HepG2 (cell line): ENCODE data around the gene ARFGEF3. TPM values are rescaled to one million over a fixed set of nuclear protein-coding genes. Genes with fewer than 3 reads are reported as not detected.

Source experiments
- ARHGAP35 ChIP-seq: sonication (generic); formaldehyde crosslinking; IDR thresholded peaks from 2 replicates; pipeline ENCODE4 v1.9.0; 2022; ENCODE audit warnings: mild to moderate bottlenecking, inconsistent platforms, moderate library complexity, missing genetic modification reagents, borderline replicate concordance
- CEBPG ChIP-seq: IDR thresholded peaks from 2 replicates; pipeline ENCODE4 v1.6.1; 2016
- EED ChIP-seq: sonication (generic); formaldehyde crosslinking; IDR thresholded peaks from 2 replicates; pipeline ENCODE4 v1.5.0; 2020; ENCODE audit warnings: mild to moderate bottlenecking, missing genetic modification reagents
- PRMT3 ChIP-seq: sonication (generic); formaldehyde crosslinking; IDR thresholded peaks from 2 replicates; pipeline ENCODE4 v1.8.1; 2022; ENCODE audit warnings: low read depth, mild to moderate bottlenecking, moderate library complexity, missing genetic modification reagents, borderline replicate concordance
- RXRB ChIP-seq: IDR thresholded peaks from 2 replicates; pipeline ENCODE4 v1.6.1; 2016; ENCODE audit warnings: borderline replicate concordance, missing genetic modification reagents, missing compliant biosample characterization
- SP1 ChIP-seq, 2 experiments: fragments of 450-650 bp in 1 of 2; sonication (generic) in 1 of 2; formaldehyde crosslinking in 1 of 2; IDR thresholded peaks; 2 replicates each; pipeline versions ENCODE4 v1.4.0 to v1.6.1; 2016 to 2020; ENCODE audit warnings: missing genetic modification reagents in 1 of 2
- ZNF33A ChIP-seq: sonication (generic); formaldehyde crosslinking; IDR thresholded peaks from 2 replicates; pipeline ENCODE4 v1.5.1; 2020; ENCODE audit warnings: missing genetic modification reagents, mild to moderate bottlenecking, moderate library complexity, borderline replicate concordance
- ZNF75D ChIP-seq: sonication (generic); formaldehyde crosslinking; IDR thresholded peaks from 2 replicates; pipeline ENCODE4 v1.8.1; 2023; ENCODE audit warnings: missing genetic modification reagents, mild to moderate bottlenecking, borderline replicate concordance
- polyA plus RNA-seq, 8 experiments: library from polyadenylated mRNA; depleted of rRNA in 3 of 8; stranded (reverse) in 7 of 8; unstranded in 1 of 8; fragments of >200 nt; fragmentation: Illumina TruSeq in 4 of 8; extraction: Trizol in 4 of 8; gene quantifications; 2 replicates each; pipeline versions ENCODE4 v1.2.1 to v1.2.3, GENCODE V29; 2011 to 2016; ENCODE audit warnings: low read depth in 4 of 8, missing spikeins in 1 of 8, mixed read lengths in 1 of 8; ENCODE audit not compliant: insufficient read depth in 1 of 8
- total RNA-seq, 5 experiments: library from RNA; depleted of rRNA; stranded (reverse); fragments of >200 nt; fragmentation: Illumina TruSeq; extraction: Trizol; gene quantifications; 2 replicates each; pipeline ENCODE4 v1.2.3, GENCODE V29; 2016; ENCODE audit warnings: low read depth in 1 of 5
- TF ChIP-seq, protein P1 (sequence below): sonication (generic); formaldehyde crosslinking; IDR thresholded peaks from 2 replicates; pipeline ENCODE4 v1.5.1; 2020; ENCODE audit warnings: mild to moderate bottlenecking, missing genetic modification reagents, borderline replicate concordance
- TF ChIP-seq, protein P2 (sequence below): sonication (generic); formaldehyde crosslinking; IDR thresholded peaks from 2 replicates; pipeline ENCODE4 v1.5.0; 2020; ENCODE audit warnings: mild to moderate bottlenecking, missing genetic modification reagents
- TF ChIP-seq, protein P3 (sequence below): sonication (generic); formaldehyde crosslinking; IDR thresholded peaks from 2 replicates; pipeline ENCODE4 v1.4.0; 2020; ENCODE audit warnings: missing genetic modification reagents
- TF ChIP-seq, protein P4 (sequence below): sonication (generic); formaldehyde crosslinking; IDR thresholded peaks from 2 replicates; pipeline ENCODE4 v1.4.0; 2020; ENCODE audit warnings: missing genetic modification reagents, borderline replicate concordance
- TF ChIP-seq, protein P5 (sequence below), 2 experiments: sonication (generic) in 1 of 2; formaldehyde crosslinking in 1 of 2; IDR thresholded peaks; 2 replicates each; pipeline versions ENCODE4 v1.5.1 to v1.6.1; 2011 to 2020; ENCODE audit warnings: borderline replicate concordance in 1 of 2, low read depth in 1 of 2, low read length in 1 of 2, mild to moderate bottlenecking in 1 of 2, missing genetic modification reagents in 1 of 2, moderate library complexity in 1 of 2

ARFGEF3 gene
- total and polyA plus RNA-seq, 2 of the 13 experiments (the other 11 are each of a cell fraction or from before 2014, with no cell fraction given), result 0.60 to 2.6 TPM

DNA sequence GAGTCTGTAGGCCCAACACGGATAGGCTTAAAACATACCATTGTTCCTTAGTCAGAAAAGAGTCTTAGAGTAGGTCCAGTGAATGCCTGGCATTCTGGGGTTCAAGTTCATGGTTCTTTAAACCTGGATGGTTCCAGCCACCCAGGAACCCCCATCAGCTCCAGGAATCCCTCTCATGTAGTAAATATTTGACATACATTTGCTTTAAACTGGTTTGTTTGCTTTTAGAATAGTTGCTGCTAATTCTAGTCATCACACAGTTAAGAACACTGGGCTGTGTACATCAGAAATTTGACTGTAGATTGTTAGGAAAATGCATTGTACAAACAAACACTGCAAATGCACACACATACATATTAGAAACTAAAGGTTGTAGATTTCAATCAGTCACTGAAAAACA lies 87.1 kb downstream of the ARFGEF3 start (continued):
- TF ChIP-seq, protein P1, sequence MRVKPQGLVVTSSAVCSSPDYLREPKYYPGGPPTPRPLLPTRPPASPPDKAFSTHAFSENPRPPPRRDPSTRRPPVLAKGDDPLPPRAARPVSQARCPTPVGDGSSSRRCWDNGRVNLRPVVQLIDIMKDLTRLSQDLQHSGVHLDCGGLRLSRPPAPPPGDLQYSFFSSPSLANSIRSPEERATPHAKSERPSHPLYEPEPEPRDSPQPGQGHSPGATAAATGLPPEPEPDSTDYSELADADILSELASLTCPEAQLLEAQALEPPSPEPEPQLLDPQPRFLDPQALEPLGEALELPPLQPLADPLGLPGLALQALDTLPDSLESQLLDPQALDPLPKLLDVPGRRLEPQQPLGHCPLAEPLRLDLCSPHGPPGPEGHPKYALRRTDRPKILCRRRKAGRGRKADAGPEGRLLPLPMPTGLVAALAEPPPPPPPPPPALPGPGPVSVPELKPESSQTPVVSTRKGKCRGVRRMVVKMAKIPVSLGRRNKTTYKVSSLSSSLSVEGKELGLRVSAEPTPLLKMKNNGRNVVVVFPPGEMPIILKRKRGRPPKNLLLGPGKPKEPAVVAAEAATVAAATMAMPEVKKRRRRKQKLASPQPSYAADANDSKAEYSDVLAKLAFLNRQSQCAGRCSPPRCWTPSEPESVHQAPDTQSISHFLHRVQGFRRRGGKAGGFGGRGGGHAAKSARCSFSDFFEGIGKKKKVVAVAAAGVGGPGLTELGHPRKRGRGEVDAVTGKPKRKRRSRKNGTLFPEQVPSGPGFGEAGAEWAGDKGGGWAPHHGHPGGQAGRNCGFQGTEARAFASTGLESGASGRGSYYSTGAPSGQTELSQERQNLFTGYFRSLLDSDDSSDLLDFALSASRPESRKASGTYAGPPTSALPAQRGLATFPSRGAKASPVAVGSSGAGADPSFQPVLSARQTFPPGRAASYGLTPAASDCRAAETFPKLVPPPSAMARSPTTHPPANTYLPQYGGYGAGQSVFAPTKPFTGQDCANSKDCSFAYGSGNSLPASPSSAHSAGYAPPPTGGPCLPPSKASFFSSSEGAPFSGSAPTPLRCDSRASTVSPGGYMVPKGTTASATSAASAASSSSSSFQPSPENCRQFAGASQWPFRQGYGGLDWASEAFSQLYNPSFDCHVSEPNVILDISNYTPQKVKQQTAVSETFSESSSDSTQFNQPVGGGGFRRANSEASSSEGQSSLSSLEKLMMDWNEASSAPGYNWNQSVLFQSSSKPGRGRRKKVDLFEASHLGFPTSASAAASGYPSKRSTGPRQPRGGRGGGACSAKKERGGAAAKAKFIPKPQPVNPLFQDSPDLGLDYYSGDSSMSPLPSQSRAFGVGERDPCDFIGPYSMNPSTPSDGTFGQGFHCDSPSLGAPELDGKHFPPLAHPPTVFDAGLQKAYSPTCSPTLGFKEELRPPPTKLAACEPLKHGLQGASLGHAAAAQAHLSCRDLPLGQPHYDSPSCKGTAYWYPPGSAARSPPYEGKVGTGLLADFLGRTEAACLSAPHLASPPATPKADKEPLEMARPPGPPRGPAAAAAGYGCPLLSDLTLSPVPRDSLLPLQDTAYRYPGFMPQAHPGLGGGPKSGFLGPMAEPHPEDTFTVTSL (CRISPR knock-in tag), result peak; percentile 82; the same call in 1 of the 2 replicates
- TF ChIP-seq PRMT3 (CRISPR knock-in tag) (no peak), EED (CRISPR knock-in tag) (no peak), RXRB (peak; percentile 97), ARHGAP35 (CRISPR knock-in tag) (no peak), ZNF75D (CRISPR knock-in tag) (no peak), SP1 (IDR thresholded peaks at IDR 0.05) (no peak), SP1 (CRISPR knock-in tag; IDR thresholded peaks at IDR 0.05) (no peak), CEBPG (CRISPR knock-in tag) (0 out of 2 replicates have a peak, but pooled peaks have one; percentile 22), ZNF33A (CRISPR knock-in tag) (0 out of 2 replicates have a peak, but pooled peaks have one; percentile 42)
- TF ChIP-seq, protein P2, sequence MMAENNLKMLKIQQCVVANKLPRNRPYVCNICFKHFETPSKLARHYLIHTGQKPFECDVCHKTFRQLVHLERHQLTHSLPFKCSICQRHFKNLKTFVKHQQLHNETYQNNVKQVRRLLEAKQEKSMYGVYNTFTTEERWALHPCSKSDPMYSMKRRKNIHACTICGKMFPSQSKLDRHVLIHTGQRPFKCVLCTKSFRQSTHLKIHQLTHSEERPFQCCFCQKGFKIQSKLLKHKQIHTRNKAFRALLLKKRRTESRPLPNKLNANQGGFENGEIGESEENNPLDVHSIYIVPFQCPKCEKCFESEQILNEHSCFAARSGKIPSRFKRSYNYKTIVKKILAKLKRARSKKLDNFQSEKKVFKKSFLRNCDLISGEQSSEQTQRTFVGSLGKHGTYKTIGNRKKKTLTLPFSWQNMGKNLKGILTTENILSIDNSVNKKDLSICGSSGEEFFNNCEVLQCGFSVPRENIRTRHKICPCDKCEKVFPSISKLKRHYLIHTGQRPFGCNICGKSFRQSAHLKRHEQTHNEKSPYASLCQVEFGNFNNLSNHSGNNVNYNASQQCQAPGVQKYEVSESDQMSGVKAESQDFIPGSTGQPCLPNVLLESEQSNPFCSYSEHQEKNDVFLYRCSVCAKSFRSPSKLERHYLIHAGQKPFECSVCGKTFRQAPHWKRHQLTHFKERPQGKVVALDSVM (CRISPR knock-in tag), result no peak
- TF ChIP-seq, protein P3, sequence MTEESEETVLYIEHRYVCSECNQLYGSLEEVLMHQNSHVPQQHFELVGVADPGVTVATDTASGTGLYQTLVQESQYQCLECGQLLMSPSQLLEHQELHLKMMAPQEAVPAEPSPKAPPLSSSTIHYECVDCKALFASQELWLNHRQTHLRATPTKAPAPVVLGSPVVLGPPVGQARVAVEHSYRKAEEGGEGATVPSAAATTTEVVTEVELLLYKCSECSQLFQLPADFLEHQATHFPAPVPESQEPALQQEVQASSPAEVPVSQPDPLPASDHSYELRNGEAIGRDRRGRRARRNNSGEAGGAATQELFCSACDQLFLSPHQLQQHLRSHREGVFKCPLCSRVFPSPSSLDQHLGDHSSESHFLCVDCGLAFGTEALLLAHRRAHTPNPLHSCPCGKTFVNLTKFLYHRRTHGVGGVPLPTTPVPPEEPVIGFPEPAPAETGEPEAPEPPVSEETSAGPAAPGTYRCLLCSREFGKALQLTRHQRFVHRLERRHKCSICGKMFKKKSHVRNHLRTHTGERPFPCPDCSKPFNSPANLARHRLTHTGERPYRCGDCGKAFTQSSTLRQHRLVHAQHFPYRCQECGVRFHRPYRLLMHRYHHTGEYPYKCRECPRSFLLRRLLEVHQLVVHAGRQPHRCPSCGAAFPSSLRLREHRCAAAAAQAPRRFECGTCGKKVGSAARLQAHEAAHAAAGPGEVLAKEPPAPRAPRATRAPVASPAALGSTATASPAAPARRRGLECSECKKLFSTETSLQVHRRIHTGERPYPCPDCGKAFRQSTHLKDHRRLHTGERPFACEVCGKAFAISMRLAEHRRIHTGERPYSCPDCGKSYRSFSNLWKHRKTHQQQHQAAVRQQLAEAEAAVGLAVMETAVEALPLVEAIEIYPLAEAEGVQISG, result 0 out of 2 replicates have a peak, but pooled peaks have one; percentile 24
- TF ChIP-seq, protein P4, sequence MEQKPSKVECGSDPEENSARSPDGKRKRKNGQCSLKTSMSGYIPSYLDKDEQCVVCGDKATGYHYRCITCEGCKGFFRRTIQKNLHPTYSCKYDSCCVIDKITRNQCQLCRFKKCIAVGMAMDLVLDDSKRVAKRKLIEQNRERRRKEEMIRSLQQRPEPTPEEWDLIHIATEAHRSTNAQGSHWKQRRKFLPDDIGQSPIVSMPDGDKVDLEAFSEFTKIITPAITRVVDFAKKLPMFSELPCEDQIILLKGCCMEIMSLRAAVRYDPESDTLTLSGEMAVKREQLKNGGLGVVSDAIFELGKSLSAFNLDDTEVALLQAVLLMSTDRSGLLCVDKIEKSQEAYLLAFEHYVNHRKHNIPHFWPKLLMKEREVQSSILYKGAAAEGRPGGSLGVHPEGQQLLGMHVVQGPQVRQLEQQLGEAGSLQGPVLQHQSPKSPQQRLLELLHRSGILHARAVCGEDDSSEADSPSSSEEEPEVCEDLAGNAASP, result peak; percentile 52; the same call in 1 of the 2 replicates
- TF ChIP-seq, protein P5, sequence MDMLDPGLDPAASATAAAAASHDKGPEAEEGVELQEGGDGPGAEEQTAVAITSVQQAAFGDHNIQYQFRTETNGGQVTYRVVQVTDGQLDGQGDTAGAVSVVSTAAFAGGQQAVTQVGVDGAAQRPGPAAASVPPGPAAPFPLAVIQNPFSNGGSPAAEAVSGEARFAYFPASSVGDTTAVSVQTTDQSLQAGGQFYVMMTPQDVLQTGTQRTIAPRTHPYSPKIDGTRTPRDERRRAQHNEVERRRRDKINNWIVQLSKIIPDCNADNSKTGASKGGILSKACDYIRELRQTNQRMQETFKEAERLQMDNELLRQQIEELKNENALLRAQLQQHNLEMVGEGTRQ (IDR thresholded peaks at IDR 0.05; ENCODE audit: low read depth, low read length), result no peak
- TF ChIP-seq, protein P5 (CRISPR knock-in tag; IDR thresholded peaks at IDR 0.05; ENCODE audit: borderline replicate concordance), result no peak
